ENCODE measurements around the gene HSPH1.
A peak's percentile ranks its signal among the peaks of the same experiment; 100 is the strongest.
"Not testable (repeated sequence)": the region's sequence is repeated elsewhere in the genome, so short reads cannot be mapped to it uniquely, and the experiment has no call there.

The HSPH1 gene

GRCh38 chr13:31105020-31105795, 56.5 kb downstream of the HSPH1 start:
- Histone ChIP-seq H3K27ac (no peak overlapping the region), H3K4me3 (no peak overlapping the region)

GRCh38 chr13:31102905-31103304, 58.8 kb downstream of the HSPH1 start:
- Histone ChIP-seq H3K4me3 (no peak overlapping the region), H3K27ac (no peak overlapping the region)

- Histone ChIP-seq H3K4me3 (no peak overlapping the region), H3K27ac (no peak overlapping the region)
These were observed 60.1 kb downstream of the HSPH1 start for GRCh38 chr13:31101472-31102170.

- Histone ChIP-seq H3K27ac (no peak overlapping the region), H3K4me3 (no peak overlapping the region)
These were observed 61.0 kb downstream of the HSPH1 start for GRCh38 chr13:31100721-31101120.

- not testable (repeated sequence) for H3K27ac ChIP-seq, H3K4me3 ChIP-seq
These were observed 63.7 kb downstream of the HSPH1 start for GRCh38 chr13:31097911-31098434.

GRCh38 chr13:31096654-31097302, 64.9 kb downstream of the HSPH1 start:
- Histone ChIP-seq H3K4me3 (no peak overlapping the region), H3K27ac (no peak overlapping the region)

GRCh38 chr13:31094331-31095015, 67.2 kb downstream of the HSPH1 start:
- peak overlapping the region in 2 of 21 experiments; percentile 29 to 37 for H3K27ac ChIP-seq
- H3K4me3 ChIP-seq: no peak overlapping the region

GRCh38 chr13:31093145-31093885, 68.4 kb downstream of the HSPH1 start:
- Histone ChIP-seq H3K27ac (peak overlapping the region in 1 of 21 experiments; percentile 33), H3K4me3 (no peak overlapping the region)

GRCh38 chr13:31092646-31093045, 69.1 kb downstream of the HSPH1 start:
- peak overlapping the region in 1 of 21 experiments; percentile 33 for H3K27ac ChIP-seq

GRCh38 chr13:31090961-31091624, 70.6 kb downstream of the HSPH1 start:
- Histone ChIP-seq H3K27ac (no peak overlapping the region), H3K4me3 (no peak overlapping the region)

More at GRCh38 chr13:31092646-31093045, 69.1 kb downstream of the HSPH1 start:
- no peak overlapping the region for H3K4me3 ChIP-seq

GRCh38 chr13:31090096-31090495, 71.6 kb downstream of the HSPH1 start:
- no peak overlapping the region for H3K27ac ChIP-seq
- no peak overlapping the region for H3K4me3 ChIP-seq

GRCh38 chr13:31089649-31090048, 72.1 kb downstream of the HSPH1 start:
- Histone ChIP-seq H3K4me3 (no peak overlapping the region), H3K27ac (no peak overlapping the region)

GRCh38 chr13:31088826-31089420, 72.8 kb downstream of the HSPH1 start:
- Histone ChIP-seq H3K4me3 (no peak overlapping the region), H3K27ac (no peak overlapping the region)

Data from skin epidermis (tissue), 12 donors.